ENCODE measurements around the gene TESK2.
"Not testable (repeated sequence)": the region's sequence is repeated elsewhere in the genome, so short reads cannot be mapped to it uniquely, and the experiment has no call there.

TESK2 gene, protein sequence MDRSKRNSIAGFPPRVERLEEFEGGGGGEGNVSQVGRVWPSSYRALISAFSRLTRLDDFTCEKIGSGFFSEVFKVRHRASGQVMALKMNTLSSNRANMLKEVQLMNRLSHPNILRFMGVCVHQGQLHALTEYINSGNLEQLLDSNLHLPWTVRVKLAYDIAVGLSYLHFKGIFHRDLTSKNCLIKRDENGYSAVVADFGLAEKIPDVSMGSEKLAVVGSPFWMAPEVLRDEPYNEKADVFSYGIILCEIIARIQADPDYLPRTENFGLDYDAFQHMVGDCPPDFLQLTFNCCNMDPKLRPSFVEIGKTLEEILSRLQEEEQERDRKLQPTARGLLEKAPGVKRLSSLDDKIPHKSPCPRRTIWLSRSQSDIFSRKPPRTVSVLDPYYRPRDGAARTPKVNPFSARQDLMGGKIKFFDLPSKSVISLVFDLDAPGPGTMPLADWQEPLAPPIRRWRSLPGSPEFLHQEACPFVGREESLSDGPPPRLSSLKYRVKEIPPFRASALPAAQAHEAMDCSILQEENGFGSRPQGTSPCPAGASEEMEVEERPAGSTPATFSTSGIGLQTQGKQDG

DNA sequence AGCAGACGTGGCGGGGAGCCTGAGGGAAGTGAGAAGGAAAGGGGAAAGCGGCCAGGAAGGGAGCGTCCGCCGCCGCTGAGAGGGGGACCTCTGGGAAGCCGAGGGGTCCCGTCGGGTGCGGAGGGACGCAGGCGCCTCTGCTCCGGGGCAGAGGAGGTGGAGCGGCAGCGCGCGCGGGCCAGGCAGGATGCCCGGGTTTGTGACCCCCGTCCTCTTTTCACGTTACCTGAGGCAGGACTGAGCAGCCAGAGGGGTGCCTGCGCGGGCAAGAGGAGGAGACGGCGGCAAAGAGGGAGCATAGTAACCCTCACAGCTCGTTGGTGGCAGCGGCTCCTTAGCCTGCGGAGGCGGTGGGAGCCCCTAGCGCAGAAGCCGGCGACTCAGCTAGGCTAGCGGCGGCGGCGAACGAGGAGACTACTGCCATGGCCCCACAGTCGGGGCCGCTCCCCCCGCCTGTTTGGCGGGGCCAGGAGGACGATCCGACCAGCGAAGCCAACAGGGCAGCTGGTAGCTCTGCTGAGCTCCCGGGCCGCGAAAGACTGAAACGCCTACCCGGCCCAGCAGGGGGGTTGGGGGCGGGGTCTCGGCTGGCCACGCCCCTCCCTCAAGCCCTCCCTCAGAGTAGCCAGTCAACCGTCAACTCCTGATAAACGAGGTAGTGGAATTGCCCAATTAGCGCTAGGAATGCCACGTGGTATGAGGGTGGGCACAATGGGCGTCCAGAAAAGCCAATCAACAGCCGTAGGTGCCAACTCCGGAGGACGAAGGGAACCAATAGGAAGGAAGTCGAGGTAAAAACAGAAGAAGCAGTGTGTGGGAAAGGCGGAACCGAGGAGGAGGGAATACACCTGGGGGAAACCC is at the start of gene TESK2:
Gene TESK2, minus strand, starts transcription at position 538 of the 861 bp plus-strand sequence. CDS start 33,378 bp downstream, outside the sequence.
- Histone ChIP-seq H3K9me3 (ENCODE audit: control insufficient read depth, insufficient read depth, low read length) (no peaks in the 10 kb centered on the region), H3K4me1 (ENCODE audit: insufficient read depth, low read length) (no peaks in the 10 kb centered on the region), H3K9ac (ENCODE audit: low read depth, low read length) (peak within 1 kb of the TSS; percentile 87), H3K36me3 (ENCODE audit: insufficient read depth, low read length) (no peaks in the 10 kb centered on the region)

DNA sequence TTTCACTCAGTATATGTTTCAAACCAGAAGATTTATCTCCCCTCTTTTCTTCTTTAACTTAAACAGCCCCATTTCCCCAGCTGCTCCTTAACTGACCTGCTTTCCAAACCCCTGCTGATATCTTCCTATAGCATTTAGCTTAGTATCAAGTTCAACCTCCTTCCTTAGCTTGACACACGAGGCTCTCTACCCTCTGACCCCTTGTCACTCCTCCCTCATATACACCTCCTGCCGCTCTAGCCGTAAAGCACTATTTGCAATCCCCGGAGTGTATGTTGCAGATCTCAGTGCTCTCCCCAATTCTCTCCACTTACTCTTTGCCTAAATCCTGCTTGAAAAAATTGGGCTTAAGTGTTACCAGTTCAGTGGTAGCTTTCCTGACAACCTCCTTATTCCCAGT is 45.9 kb upstream of the TESK2 start:
- H3K9ac ChIP-seq (ENCODE audit: low read depth, low read length) = no peak overlapping the region
- no peaks in the 10 kb centered on the region for H3K9me3 ChIP-seq (ENCODE audit: control insufficient read depth, insufficient read depth, low read length)
- H3K36me3 ChIP-seq (ENCODE audit: insufficient read depth, low read length) = no peaks in the 10 kb centered on the region
- H3K4me1 ChIP-seq (ENCODE audit: insufficient read depth, low read length) = peaks cover 3% of the 10 kb centered on the region; the same call in 1 of the 2 replicates

DNA sequence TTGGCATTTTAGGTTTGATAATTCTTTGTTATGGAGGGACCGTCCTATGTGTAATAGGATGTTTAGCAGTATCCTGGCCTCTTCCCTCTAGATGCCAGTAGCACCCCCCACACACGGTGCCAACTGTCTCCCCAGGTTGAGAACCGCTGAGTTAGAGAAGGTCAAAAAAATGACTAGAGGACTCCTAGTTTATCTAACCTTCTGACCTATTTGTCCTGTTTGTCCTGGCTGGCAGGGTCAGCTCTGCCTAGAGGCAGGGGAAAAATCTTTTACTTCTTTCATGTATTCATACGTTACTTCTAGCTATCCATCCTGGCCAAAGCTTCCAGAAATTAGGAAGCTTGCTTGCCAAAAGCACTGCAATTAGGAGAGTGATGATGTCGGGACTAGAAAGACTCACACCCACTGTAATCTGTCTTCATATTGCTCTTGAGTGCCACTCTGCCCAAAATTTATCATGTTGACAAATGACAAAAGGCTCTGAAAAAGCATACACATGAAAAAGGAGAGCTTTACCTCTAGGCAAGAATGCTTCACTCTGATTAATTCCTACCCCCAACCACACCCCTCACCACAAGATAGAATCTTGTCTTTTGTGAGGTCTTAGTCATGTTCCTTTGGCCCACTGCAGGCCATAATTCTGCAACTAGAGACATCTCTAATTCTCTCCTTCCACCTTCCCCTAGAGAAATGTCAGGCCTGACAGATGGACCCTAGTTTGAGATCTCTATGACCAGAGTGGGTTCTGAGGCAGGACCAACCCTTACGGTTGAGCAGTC is 45.2 kb upstream of the TESK2 start:
- H3K4me1 ChIP-seq (ENCODE audit: insufficient read depth, low read length) = peaks cover 3% of the 10 kb centered on the region; the same call in 1 of the 2 replicates

DNA sequence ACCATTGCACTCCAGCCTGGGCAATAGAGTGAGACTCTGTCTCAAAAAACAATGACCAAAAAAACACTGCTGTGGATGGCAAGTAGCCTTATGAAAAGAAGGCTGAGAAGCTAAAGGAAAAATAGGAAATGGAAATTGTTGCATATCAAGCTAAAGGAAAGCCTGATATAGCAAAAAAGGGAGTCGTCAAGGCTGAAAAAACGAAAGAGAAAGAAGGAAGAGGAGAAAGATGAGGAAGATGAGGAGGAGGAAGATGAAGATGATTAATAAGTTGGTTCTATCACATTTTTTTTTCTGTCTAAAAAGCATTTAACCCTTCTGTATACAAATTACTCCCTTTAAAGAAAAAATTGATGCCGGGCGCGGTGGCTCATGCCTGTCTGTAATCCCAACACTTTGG is 40.9 kb upstream of the TESK2 start:
- Histone ChIP-seq H3K36me3 (ENCODE audit: insufficient read depth, low read length) (no peaks in the 10 kb centered on the region), H3K4me1 (ENCODE audit: insufficient read depth, low read length) (peaks cover 9% of the 10 kb centered on the region), H3K9me3 (ENCODE audit: control insufficient read depth, insufficient read depth, low read length) (no peaks in the 10 kb centered on the region), H3K9ac (ENCODE audit: low read depth, low read length) (no peak overlapping the region)

More for the DNA sequence above, 45.2 kb upstream of the TESK2 start:
- Histone ChIP-seq H3K9me3 (ENCODE audit: control insufficient read depth, insufficient read depth, low read length) (no peaks in the 10 kb centered on the region), H3K36me3 (ENCODE audit: insufficient read depth, low read length) (no peaks in the 10 kb centered on the region), H3K9ac (ENCODE audit: low read depth, low read length) (no peak overlapping the region)

DNA sequence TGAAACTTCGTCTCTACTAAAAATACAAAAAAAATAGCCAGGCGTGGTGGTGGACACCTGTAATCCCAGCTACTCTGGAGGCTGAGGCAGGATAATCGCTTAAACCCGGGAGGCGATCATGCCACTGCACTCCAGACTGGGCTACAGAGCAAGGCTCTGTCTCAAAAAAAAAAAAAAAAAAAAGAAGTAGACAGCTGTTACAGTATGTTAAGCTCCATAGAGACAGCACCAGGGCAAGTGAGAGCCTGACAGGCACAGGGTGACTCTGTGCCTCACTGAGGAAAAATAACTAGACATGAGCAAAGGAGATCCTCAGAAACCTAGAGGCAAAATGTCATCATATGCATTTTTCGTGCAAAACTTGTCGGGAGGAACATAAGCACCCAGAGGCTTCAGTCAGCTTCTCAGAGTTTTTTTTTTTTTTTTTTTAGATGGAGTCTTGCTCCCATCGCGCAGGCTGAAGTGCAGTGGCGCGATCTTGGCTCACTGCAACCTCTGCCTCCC is 39.7 kb upstream of the TESK2 start:
- Histone ChIP-seq H3K9ac (ENCODE audit: low read depth, low read length) (no peak overlapping the region), H3K9me3 (ENCODE audit: control insufficient read depth, insufficient read depth, low read length) (no peaks in the 10 kb centered on the region), H3K4me1 (ENCODE audit: insufficient read depth, low read length) (peaks cover 10% of the 10 kb centered on the region), H3K36me3 (ENCODE audit: insufficient read depth, low read length) (no peaks in the 10 kb centered on the region)

DNA sequence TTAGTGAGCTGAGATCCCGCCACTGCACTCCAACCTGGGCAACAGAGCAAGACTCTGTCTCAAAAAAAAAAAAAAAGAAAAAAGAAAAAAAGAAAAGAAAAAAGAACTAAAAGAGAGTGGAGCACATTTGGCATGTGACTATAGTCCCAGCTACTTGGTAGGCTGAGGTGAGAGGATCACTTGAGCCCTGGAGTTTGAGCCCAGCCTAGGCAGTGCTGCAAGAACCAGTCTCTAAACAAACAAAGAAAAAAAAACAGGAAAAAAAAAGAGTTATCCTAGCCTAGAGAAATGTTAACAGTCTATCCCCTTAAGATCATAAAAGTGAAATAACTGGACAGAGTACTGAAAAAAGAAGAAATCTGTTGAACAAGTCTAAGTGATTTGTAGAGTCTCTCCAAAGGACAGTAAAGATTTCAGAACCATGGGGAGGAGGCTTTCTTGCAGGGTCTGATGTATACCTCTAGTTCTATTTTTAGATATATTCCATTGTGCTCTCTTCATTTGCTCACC is 35.2 kb upstream of the TESK2 start:
- H3K36me3 ChIP-seq (ENCODE audit: insufficient read depth, low read length) = no peaks in the 10 kb centered on the region
- peaks cover 16% of the 10 kb centered on the region for H3K4me1 ChIP-seq (ENCODE audit: insufficient read depth, low read length)
- no peaks in the 10 kb centered on the region for H3K9me3 ChIP-seq (ENCODE audit: control insufficient read depth, insufficient read depth, low read length)
- no peak overlapping the region for H3K9ac ChIP-seq (ENCODE audit: low read depth, low read length)

DNA sequence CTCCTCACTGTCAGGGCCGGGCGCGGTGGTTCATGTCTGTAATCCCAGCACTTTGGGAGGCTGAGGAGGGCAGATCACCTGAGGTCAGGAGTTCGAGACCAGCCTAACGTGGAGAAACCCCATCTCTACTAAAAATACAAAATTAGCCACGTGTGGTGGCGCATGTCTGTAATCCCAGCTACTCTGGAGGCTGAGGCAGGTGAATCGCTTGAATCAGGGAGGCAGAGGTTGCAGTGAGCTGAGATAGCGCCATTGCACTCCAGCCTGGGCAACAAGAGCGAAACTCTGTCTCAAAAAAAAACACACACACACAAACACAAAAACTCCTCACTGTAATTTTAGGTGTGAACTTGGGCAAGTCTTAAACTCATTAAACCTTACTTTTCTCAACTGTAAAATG is 33.0 kb upstream of the TESK2 start:
- H3K9me3 ChIP-seq (ENCODE audit: control insufficient read depth, insufficient read depth, low read length); H3K36me3 ChIP-seq (ENCODE audit: insufficient read depth, low read length); H3K9ac ChIP-seq (ENCODE audit: low read depth, low read length): not testable (repeated sequence)
- H3K4me1 ChIP-seq (ENCODE audit: insufficient read depth, low read length) = peaks cover 16% of the 10 kb centered on the region

DNA sequence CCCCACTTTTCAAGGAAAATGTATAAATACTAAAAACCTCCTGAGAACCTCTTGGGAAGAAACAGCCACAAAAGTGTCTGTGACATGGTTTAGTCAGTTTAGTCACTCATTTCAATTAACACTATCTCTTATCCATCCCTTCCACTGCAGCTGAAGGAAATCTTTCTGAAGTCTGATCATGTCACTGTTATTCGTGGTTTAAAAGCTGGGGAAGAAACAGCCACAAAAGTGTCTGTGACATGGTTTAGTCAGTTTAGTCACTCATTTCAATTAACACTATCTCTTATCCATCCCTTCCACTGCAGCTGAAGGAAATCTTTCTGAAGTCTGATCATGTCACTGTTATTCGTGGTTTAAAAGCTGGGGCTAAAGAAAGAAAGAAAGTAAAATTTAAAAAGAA is 32.6 kb upstream of the TESK2 start:
- H3K9ac ChIP-seq (ENCODE audit: low read depth, low read length); H3K36me3 ChIP-seq (ENCODE audit: insufficient read depth, low read length); H3K9me3 ChIP-seq (ENCODE audit: control insufficient read depth, insufficient read depth, low read length): not testable (repeated sequence)
- H3K4me1 ChIP-seq (ENCODE audit: insufficient read depth, low read length) = peaks cover 16% of the 10 kb centered on the region

DNA sequence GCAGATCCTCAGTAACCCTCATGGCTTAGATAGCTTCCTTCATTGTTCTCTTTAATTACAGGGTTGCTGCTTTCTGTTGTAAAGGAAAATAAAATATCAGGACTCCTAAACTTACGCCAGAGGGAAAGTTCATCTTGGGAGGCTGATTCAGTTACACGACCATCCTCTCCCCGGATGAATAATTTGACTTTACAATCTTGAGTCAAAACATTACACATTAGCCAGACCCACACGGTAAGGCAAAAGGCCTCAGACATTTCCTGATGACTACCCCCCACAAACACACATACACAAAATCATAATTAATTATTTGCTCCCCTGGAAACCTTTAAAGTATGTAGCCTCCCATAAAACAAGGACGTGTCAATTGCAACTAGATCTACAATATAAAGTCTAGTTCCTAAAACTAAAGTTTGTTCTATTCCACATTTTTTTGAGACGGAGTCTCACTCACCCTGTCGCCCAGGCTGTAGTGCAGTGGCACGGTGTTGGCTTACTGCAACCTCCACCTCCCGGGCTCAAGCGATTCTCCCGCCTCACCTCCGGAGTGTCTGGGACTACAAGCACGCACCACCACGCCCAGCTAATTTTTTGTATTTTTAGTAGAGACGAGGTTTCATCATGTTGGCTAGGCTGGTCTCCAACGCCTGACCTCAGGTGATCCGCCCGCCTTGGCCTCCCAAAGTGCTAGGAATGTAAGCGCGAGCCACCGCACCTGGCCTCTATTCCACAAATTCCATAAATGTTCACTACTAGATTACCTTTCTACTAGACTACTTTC is 31.6 kb upstream of the TESK2 start:
- peaks cover 10% of the 10 kb centered on the region for H3K4me1 ChIP-seq (ENCODE audit: insufficient read depth, low read length)
- peaks cover 9% of the 10 kb centered on the region for H3K36me3 ChIP-seq (ENCODE audit: insufficient read depth, low read length)
- H3K9me3 ChIP-seq (ENCODE audit: control insufficient read depth, insufficient read depth, low read length) = no peaks in the 10 kb centered on the region
- H3K9ac ChIP-seq (ENCODE audit: low read depth, low read length) = peak overlapping the region; percentile 96

DNA sequence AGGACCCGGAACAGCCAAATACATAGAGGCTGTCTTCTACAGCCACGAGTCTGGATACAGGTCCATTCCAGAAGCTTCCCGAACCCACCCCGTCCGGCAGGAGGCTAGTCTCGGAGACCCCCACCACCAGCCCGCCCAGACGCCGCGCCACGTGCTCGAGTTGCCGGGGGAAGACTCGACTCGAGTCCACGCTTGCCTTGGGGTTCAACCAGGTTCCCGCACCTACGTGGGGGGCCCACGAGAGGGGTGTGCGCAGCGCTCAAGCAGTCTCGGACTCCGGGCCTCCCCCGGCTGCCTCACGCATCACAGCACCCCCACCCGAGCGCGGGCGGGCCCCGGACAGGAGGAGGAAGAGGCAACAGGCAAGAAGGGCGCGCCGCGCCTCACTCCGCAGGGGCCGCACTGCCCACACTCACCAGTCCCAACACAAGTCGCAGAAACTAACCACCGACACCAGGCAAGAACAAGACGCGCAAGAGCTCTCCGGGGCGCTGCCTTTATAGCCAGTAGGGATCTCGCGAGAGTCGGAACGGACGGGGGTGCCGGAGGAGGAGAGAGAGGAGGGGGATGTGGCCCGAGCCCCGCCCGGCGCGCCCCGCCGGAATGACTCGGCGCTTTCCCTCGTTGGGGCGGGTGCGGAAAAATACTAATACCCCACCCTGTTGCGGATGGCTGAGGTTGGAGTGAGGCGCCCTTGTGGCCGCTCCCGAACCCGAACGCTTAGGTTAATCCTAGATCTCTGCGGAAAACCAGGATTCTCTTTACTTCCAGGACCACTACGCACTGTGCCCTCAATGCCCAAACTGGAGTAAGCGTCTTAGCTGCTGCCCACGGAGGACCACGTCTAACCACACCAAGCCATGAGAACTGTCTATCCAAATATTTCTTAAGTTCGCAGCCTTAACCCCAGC is 30.7 kb upstream of the TESK2 start, which contains the start of gene PRDX1:
Gene PRDX1, minus strand, starts transcription at position 472 of the 911 bp plus-strand sequence. CDS start 2,841 bp downstream, outside the sequence.
- Histone ChIP-seq H3K4me1 (ENCODE audit: insufficient read depth, low read length) (peaks cover 9% of the 10 kb centered on the region), H3K36me3 (ENCODE audit: insufficient read depth, low read length) (peaks cover 16% of the 10 kb centered on the region), H3K9ac (ENCODE audit: low read depth, low read length) (peak within 1 kb of the TSS; percentile 96), H3K9me3 (ENCODE audit: control insufficient read depth, insufficient read depth, low read length) (no peaks in the 10 kb centered on the region)

DNA sequence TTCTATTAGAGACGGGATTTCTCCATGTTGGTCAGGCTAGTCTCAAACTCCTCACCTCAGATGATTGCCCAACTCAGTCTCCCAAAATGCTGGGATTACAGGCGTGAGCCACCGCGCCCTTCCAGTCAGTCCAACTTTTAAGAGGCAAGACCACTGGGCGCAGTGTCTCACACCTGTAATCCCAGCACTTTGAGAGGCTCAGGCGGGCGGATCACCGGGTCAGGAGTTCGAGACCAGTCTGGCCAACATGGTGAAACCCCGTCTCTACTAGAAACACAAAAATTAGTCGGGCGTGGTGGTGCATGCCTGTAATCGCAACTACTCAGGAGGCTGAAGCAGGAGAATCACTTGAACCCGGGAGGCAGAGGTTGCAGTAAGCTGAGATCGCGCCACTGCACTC is 28.8 kb upstream of the TESK2 start:
- peak overlapping the region; percentile 96; the same call in 1 of the 2 replicates for H3K9ac ChIP-seq (ENCODE audit: low read depth, low read length)
- H3K36me3 ChIP-seq (ENCODE audit: insufficient read depth, low read length) = peaks cover 31% of the 10 kb centered on the region
- not testable (repeated sequence) for H3K4me1 ChIP-seq (ENCODE audit: insufficient read depth, low read length); H3K9me3 ChIP-seq (ENCODE audit: control insufficient read depth, insufficient read depth, low read length)

DNA sequence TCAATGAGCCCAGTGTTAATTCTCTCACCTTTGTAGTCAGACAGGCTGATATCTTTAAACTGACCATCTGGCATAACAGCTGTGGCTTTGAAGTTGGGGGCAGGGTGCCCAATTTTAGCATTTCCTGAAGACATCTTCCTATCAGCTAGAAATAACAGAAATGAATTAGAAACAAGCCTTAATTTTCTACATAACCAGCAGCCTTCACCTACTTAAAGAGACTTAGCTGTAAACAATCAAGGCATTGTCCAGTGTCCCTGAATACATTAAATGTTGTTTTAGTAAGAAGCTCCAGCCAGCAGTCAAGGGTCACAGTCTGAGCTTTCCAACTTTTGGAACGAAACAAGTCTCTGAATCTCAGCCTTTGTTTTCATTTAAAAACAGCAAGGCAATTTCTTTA is 27.9 kb upstream of the TESK2 start:
- H3K9ac ChIP-seq (ENCODE audit: low read depth, low read length) = peak overlapping the region; percentile 2; the same call in 1 of the 2 replicates
- 0 out of 2 replicates have a peak, but pooled peaks cover 4% of the 10 kb centered on the region for H3K4me1 ChIP-seq (ENCODE audit: insufficient read depth, low read length)
- peaks cover 40% of the 10 kb centered on the region for H3K36me3 ChIP-seq (ENCODE audit: insufficient read depth, low read length)
- H3K9me3 ChIP-seq (ENCODE audit: control insufficient read depth, insufficient read depth, low read length) = no peaks in the 10 kb centered on the region

All from ES-I3 (cell line).